GM23338 (cell line): ENCODE data around the gene IGSF21. TPM values are rescaled to one million over a fixed set of nuclear protein-coding genes. Genes with fewer than 3 reads are reported as not detected.

Experiments
- ATAC-seq: fragments of 200-7000 bp; cut with Tn5 transposase; 3 replicates; pipeline ENCODE4 v1.9.1; 2020
- DNase-seq: peaks from one replicate; pipeline ENCODE4 v3.0.0-alpha.2; 2015; ENCODE audit warnings: low spot score
- H2AFZ ChIP-seq: fragments of 200-600 bp; sonication (generic); 2 replicates; pipeline ENCODE4 v1.8.0; 2016; ENCODE audit warnings: antibody characterized with exemption, mild to moderate bottlenecking, moderate library complexity
- H3F3A ChIP-seq: fragments of 200-600 bp; sonication (generic); replicated peaks from 2 replicates; pipeline ENCODE4 v1.8.0; 2017; ENCODE audit warnings: antibody characterized with exemption, mixed run types, low read depth
- H3K27ac ChIP-seq: fragments of 200-600 bp; sonication (generic); 2 replicates; pipeline ENCODE4 v1.6.1; 2016; ENCODE audit warnings: low read depth
- H3K27me3 ChIP-seq: fragments of 200-600 bp; sonication (generic); 2 replicates; pipeline ENCODE4 v1.8.0; 2016; ENCODE audit warnings: mild to moderate bottlenecking, mixed run types, moderate library complexity; ENCODE audit not compliant: insufficient read depth
- H3K36me3 ChIP-seq: fragments of 200-600 bp; sonication (generic); 2 replicates; pipeline ENCODE4 v1.8.0; 2016; ENCODE audit warnings: mild to moderate bottlenecking; ENCODE audit not compliant: insufficient read depth
- H3K4me1 ChIP-seq: fragments of 200-600 bp; sonication (generic); 2 replicates; pipeline ENCODE4 v1.8.0; 2016; ENCODE audit warnings: mild to moderate bottlenecking, moderate library complexity; ENCODE audit not compliant: insufficient read depth
- H3K4me2 ChIP-seq: fragments of 200-600 bp; sonication (generic); 2 replicates; pipeline ENCODE4 v1.7.1; 2017; ENCODE audit warnings: mixed run types
- H3K4me3 ChIP-seq: fragments of 200-600 bp; sonication (generic); 2 replicates; pipeline ENCODE4 v1.6.1; 2016; ENCODE audit warnings: mixed run types
- H3K79me2 ChIP-seq: fragments of 200-600 bp; sonication (generic); replicated peaks from 2 replicates; pipeline ENCODE4 v1.8.0; 2017; ENCODE audit warnings: mild to moderate bottlenecking; ENCODE audit not compliant: insufficient read depth
- H3K9me2 ChIP-seq: fragments of 200-600 bp; sonication (generic); 2 replicates; pipeline ENCODE4 v1.8.0; 2017; ENCODE audit not compliant: insufficient read depth
- H4K20me1 ChIP-seq: fragments of 200-600 bp; sonication (generic); replicated peaks from 2 replicates; pipeline ENCODE4 v1.8.0; 2017; ENCODE audit warnings: mild to moderate bottlenecking; ENCODE audit not compliant: insufficient read depth
- H3K27ac Mint-ChIP-seq: 2 replicates; pipeline ENCODE4 v1.8.0; 2020; ENCODE audit warnings: inconsistent platforms, mild to moderate bottlenecking, moderate library complexity, mixed read lengths
- H3K27me3 Mint-ChIP-seq: 3 replicates; pipeline ENCODE4 v1.8.0; 2022; ENCODE audit warnings: low read depth, mild to moderate bottlenecking, moderate library complexity, mixed read lengths, inconsistent platforms; ENCODE audit not compliant: insufficient read depth, poor library complexity
- H3K36me3 Mint-ChIP-seq: 3 replicates; pipeline ENCODE4 v1.8.0; 2021; ENCODE audit warnings: low read depth, mild to moderate bottlenecking, inconsistent platforms, moderate library complexity, mixed read lengths
- H3K4me1 Mint-ChIP-seq: 3 replicates; pipeline ENCODE4 v1.8.0; 2020; ENCODE audit warnings: mild to moderate bottlenecking, inconsistent platforms, mixed read lengths
- H3K4me3 Mint-ChIP-seq: 3 replicates; pipeline ENCODE4 v1.8.0; 2021; ENCODE audit warnings: moderate library complexity, mild to moderate bottlenecking, inconsistent platforms, mixed read lengths
- H3K9me3 Mint-ChIP-seq: 3 replicates; pipeline ENCODE4 v1.8.0; 2020; ENCODE audit warnings: moderate library complexity, mild to moderate bottlenecking, inconsistent platforms, mixed read lengths
- CREB1 ChIP-seq: fragments of 250-450 bp; sonication (Bioruptor Pico); IDR thresholded peaks from 2 replicates; pipeline ENCODE4 v1.5.0; 2020; ENCODE audit warnings: low read depth, mild to moderate bottlenecking, moderate library complexity
- ETS1 ChIP-seq: IDR thresholded peaks from 2 replicates; pipeline ENCODE4 v1.6.1; 2016; ENCODE audit warnings: antibody characterized with exemption
- EZH2 ChIP-seq: fragments of 200-600 bp; sonication (generic); IDR thresholded peaks from one replicate; pipeline ENCODE4 v1.8.0; 2017; ENCODE audit warnings: antibody characterized with exemption, mild to moderate bottlenecking, low read depth; ENCODE audit not compliant: unreplicated experiment
- EZH2phosphoT487 ChIP-seq: fragments of 200-600 bp; sonication (generic); IDR thresholded peaks from one replicate; pipeline ENCODE4 v1.8.1; 2018; ENCODE audit warnings: antibody characterized with exemption; ENCODE audit not compliant: unreplicated experiment
- JUNB ChIP-seq: IDR thresholded peaks from one replicate; pipeline ENCODE4 v1.6.1; 2016; ENCODE audit warnings: antibody characterized with exemption; ENCODE audit not compliant: unreplicated experiment
- NANOG ChIP-seq: IDR thresholded peaks from 2 replicates; pipeline ENCODE4 v1.6.1; 2016; ENCODE audit warnings: antibody characterized with exemption, borderline replicate concordance
- POLR2AphosphoS5 ChIP-seq: IDR thresholded peaks from 2 replicates; pipeline ENCODE4 v1.6.1; 2016; ENCODE audit warnings: antibody characterized with exemption, low read depth
- STAT1 ChIP-seq: IDR thresholded peaks from one replicate; pipeline ENCODE4 v1.6.1; 2016; ENCODE audit warnings: antibody characterized with exemption; ENCODE audit not compliant: unreplicated experiment
- ZNF114 ChIP-seq: fragments of 250-450 bp; sonication (Bioruptor Pico); IDR thresholded peaks from 2 replicates; pipeline ENCODE4 v1.5.0; 2020; ENCODE audit warnings: mild to moderate bottlenecking, moderate library complexity
- ZNF331 ChIP-seq: fragments of 250-450 bp; sonication (Bioruptor Pico); IDR thresholded peaks from 2 replicates; pipeline ENCODE4 v1.5.0; 2020; ENCODE audit warnings: low read depth, mild to moderate bottlenecking, moderate library complexity
- ZNF462 ChIP-seq: fragments of 250-450 bp; sonication (Bioruptor Pico); IDR thresholded peaks from 2 replicates; pipeline ENCODE4 v1.5.0; 2020; ENCODE audit warnings: mild to moderate bottlenecking, moderate library complexity
- polyA plus RNA-seq: library from polyadenylated mRNA; unstranded; fragments of >200 nt; fragmentation: Nextera tagmentation; extraction: Ambion mirVana; gene quantifications from 2 replicates; pipeline ENCODE4 v1.2.1, GENCODE V29; 2016
- total RNA-seq: library from RNA; depleted of rRNA; stranded (reverse); fragments of >200 nt; shearing (Covaris generic); gene quantifications from 2 replicates; pipeline ENCODE4 v1.2.3, GENCODE V29; 2014
- TF ChIP-seq, protein P1 (sequence below), 2 experiments: fragments of 200-600 bp in 1 of 2; sonication (generic) in 1 of 2; conservative IDR thresholded peaks; 2 replicates each; pipeline versions ENCODE4 v1.5.1 to v1.6.1; 2016 to 2017; ENCODE audit warnings: antibody characterized with exemption in 2 of 2, low read depth in 2 of 2, mild to moderate bottlenecking in 2 of 2, moderate library complexity in 1 of 2
- TF ChIP-seq, protein P2 (sequence below): IDR thresholded peaks from one replicate; pipeline ENCODE4 v1.6.1; 2018; ENCODE audit warnings: antibody characterized with exemption; ENCODE audit not compliant: unreplicated experiment

IGSF21 gene
- total and polyA plus RNA-seq, 2 experiments from 2014 or later: 15.6 to 15.7 TPM

GRCh38 chr1:18293291-18293690 lies 185.7 kb downstream of the IGSF21 start:
- H3K27ac Mint-ChIP-seq: peak overlapping the region; percentile 92
- ATAC-seq (no peak), DNase-seq (no peak)
- peaks cover 37% of the 10 kb centered on the region for H3K27me3 Mint-ChIP-seq
- no peak overlapping the region for H2AFZ ChIP-seq
- 0 out of 2 replicates have a peak, but pooled peaks cover 5% of the 10 kb centered on the region for H3K79me2 ChIP-seq
- no peaks in the 10 kb centered on the region for H4K20me1 ChIP-seq
- H3K27me3 ChIP-seq: no peaks in the 10 kb centered on the region
- H3K9me3 Mint-ChIP-seq: peaks cover 9% of the 10 kb centered on the region
- H3F3A ChIP-seq: peaks cover 20% of the 10 kb centered on the region; the same call in 1 of the 2 replicates
- no peaks in the 10 kb centered on the region for H3K36me3 ChIP-seq
- no peak overlapping the region for H3K4me3 Mint-ChIP-seq
- H3K36me3 Mint-ChIP-seq: peaks cover 23% of the 10 kb centered on the region
- H3K9me2 ChIP-seq: peaks cover 10% of the 10 kb centered on the region; the same call in 1 of the 2 replicates
- TF ChIP-seq POLR2AphosphoS5 (no peak), ZNF331 (CRISPR knock-in tag) (no peak), EZH2 (no peak), EZH2phosphoT487 (no peak), ZNF114 (CRISPR knock-in tag) (no peak), CREB1 (CRISPR knock-in tag) (no peak), JUNB (no peak), ETS1 (no peak), ZNF462 (CRISPR knock-in tag) (no peak), NANOG (no peak), STAT1 (no peak)
- TF ChIP-seq, protein P1, sequence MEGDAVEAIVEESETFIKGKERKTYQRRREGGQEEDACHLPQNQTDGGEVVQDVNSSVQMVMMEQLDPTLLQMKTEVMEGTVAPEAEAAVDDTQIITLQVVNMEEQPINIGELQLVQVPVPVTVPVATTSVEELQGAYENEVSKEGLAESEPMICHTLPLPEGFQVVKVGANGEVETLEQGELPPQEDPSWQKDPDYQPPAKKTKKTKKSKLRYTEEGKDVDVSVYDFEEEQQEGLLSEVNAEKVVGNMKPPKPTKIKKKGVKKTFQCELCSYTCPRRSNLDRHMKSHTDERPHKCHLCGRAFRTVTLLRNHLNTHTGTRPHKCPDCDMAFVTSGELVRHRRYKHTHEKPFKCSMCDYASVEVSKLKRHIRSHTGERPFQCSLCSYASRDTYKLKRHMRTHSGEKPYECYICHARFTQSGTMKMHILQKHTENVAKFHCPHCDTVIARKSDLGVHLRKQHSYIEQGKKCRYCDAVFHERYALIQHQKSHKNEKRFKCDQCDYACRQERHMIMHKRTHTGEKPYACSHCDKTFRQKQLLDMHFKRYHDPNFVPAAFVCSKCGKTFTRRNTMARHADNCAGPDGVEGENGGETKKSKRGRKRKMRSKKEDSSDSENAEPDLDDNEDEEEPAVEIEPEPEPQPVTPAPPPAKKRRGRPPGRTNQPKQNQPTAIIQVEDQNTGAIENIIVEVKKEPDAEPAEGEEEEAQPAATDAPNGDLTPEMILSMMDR (conservative IDR thresholded peaks at IDR 0.05; ENCODE audit: low read depth in 2 of 2): no peak
- TF ChIP-seq, protein P2, sequence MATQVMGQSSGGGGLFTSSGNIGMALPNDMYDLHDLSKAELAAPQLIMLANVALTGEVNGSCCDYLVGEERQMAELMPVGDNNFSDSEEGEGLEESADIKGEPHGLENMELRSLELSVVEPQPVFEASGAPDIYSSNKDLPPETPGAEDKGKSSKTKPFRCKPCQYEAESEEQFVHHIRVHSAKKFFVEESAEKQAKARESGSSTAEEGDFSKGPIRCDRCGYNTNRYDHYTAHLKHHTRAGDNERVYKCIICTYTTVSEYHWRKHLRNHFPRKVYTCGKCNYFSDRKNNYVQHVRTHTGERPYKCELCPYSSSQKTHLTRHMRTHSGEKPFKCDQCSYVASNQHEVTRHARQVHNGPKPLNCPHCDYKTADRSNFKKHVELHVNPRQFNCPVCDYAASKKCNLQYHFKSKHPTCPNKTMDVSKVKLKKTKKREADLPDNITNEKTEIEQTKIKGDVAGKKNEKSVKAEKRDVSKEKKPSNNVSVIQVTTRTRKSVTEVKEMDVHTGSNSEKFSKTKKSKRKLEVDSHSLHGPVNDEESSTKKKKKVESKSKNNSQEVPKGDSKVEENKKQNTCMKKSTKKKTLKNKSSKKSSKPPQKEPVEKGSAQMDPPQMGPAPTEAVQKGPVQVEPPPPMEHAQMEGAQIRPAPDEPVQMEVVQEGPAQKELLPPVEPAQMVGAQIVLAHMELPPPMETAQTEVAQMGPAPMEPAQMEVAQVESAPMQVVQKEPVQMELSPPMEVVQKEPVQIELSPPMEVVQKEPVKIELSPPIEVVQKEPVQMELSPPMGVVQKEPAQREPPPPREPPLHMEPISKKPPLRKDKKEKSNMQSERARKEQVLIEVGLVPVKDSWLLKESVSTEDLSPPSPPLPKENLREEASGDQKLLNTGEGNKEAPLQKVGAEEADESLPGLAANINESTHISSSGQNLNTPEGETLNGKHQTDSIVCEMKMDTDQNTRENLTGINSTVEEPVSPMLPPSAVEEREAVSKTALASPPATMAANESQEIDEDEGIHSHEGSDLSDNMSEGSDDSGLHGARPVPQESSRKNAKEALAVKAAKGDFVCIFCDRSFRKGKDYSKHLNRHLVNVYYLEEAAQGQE: no peak
- peaks cover 86% of the 10 kb centered on the region for H3K4me1 Mint-ChIP-seq
- H3K4me2 ChIP-seq: no peak overlapping the region
- peaks cover 46% of the 10 kb centered on the region for H3K4me1 ChIP-seq
- H3K4me3 ChIP-seq: no peak overlapping the region
- H3K27ac ChIP-seq: peak overlapping the region; percentile 86; the same call in 1 of the 2 replicates
